KG1 (cell line): ENCODE results near the gene SART1.

Experiments used
- DNase-seq: peaks from one replicate; lab custom pipeline; 2025; lab: John Stamatoyannopoulos, UW

Gene SART1

GRCh38 chr11:65967329-65967934 lies 5.9 kb downstream of the SART1 start:
- no peak for DNase-seq

GRCh38 chr11:65968600-65969482 lies 7.3 kb downstream of the SART1 start:
- no peak for DNase-seq

DNA sequence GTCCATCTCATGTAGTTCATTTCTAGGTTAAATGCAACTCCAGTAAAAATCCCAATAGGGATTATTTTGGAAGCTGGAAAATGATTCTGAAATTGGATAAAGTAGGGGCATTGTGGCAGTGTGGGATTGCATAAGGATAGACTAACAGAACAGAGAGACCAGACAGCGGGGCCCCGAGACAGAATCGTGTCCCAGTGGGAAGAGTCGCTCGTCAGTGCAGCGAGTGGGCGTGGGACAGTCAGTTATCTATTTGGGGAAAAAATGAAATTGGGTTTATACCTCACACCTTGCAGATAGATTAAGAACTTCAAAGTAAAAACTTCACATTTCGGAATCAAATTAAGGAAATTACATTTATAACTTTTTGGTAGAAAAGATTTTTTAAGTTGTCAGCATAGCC lies 10.6 kb downstream of the SART1 start:
- DNase-seq = no peak

DNA sequence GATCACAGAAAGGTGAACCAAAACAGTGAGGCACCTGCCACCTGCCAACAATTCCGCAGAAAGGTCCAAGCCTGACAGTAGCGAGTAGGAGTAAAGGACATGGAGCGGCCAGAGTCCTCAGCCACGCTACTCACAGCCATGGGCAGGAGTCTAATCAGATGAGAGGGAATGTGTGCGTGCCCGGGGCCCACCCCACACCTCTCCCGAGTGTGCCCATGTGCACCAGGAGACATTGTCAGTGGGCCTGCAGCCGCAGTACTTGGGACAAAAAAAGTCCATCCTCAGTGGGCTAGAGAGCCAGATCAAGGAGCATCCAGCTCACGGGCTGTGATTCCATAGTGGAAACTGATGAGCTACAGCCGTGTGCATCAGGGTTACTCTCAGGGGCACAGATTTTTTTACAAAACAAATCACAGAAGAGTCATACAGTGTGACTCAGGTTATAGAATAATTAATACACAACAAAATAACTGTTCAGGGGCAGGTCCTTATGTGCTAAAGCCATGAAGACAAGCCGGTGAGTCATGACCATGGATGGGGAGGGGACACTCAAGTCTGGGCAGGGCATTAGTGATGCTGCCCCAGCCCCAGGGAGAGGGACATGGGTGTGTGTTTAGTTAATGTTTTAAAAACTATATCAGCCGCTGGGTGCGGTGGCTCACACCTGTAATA lies 12.0 kb downstream of the SART1 start:
- DNase-seq = no peak

- DNase-seq = no peak
Observed at GRCh38 chr11:65975771-65976170, 14.2 kb downstream of the SART1 start.

GRCh38 chr11:65976216-65977176 lies 15.0 kb downstream of the SART1 start:
- no peak for DNase-seq

GRCh38 chr11:65977621-65978390 lies 16.3 kb downstream of the SART1 start:
- DNase-seq = no peak

- no peak for DNase-seq
Observed at GRCh38 chr11:65978391-65979238, 17.1 kb downstream of the SART1 start.

- DNase-seq = no peak
Observed at GRCh38 chr11:65979261-65979759, 17.8 kb downstream of the SART1 start.

- DNase-seq = no peak
Observed at GRCh38 chr11:65981101-65981740, 19.7 kb downstream of the SART1 start.

- no peak for DNase-seq
Observed at GRCh38 chr11:65981972-65982823, 20.7 kb downstream of the SART1 start.

DNA sequence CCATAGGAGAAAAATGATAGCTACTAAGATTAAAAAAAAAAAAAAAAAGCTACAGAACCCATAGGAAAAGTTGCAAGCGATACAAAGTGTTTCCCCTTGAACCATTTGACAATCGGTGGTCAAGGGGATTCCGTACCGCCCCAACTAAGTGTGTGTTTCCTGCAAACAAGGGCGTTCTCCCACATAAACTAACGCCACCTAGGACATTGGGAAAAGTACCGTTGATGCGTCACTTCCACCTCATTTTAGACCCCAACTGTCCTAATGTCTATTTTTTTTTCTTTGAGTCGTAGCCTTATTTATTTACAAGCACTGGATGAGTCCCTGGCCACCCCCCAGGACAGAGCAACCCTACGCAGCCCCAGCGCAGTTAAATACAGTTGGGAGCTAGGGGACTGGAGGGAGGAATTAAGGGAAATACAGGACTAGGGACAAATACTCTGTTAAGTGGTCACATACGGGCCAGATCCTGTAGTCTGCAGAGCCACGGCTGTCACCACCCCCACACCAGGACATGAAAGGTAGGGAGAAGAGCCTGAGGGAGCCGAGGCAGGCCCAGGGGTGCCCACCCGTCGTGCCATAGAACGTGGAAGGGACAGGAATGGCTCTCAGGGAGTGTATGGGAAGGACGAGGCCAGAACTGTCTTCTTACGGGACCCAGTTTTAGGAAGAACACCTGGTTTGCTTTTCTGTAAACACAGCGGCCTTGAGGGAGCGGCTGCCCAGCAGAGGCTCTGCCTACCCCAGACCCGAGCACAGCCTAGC lies 21.5 kb downstream of the SART1 start:
- DNase-seq = no peak

GRCh38 chr11:65983589-65983987 lies 22.1 kb downstream of the SART1 start:
- no peak for DNase-seq

DNA sequence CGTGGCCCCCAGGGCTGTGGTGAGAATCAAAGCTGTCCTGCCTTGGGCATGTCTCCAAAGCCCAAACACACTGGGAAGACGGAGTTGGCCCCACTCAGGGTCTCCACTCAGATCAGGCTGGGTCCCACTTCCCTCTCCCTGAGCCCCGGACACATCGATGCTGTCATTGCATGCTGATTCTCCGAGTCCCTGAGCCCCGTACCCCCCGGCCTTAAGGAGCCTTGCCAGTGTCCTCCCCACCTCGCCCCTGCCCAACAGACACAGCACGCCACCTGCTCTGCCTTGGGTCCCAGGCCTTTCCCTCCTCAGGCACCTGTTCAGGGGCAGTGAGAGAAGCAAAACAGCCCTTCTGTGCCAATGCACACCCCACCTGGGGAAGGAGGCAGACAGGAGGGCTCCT lies 25.8 kb downstream of the SART1 start:
- DNase-seq = no peak

DNA sequence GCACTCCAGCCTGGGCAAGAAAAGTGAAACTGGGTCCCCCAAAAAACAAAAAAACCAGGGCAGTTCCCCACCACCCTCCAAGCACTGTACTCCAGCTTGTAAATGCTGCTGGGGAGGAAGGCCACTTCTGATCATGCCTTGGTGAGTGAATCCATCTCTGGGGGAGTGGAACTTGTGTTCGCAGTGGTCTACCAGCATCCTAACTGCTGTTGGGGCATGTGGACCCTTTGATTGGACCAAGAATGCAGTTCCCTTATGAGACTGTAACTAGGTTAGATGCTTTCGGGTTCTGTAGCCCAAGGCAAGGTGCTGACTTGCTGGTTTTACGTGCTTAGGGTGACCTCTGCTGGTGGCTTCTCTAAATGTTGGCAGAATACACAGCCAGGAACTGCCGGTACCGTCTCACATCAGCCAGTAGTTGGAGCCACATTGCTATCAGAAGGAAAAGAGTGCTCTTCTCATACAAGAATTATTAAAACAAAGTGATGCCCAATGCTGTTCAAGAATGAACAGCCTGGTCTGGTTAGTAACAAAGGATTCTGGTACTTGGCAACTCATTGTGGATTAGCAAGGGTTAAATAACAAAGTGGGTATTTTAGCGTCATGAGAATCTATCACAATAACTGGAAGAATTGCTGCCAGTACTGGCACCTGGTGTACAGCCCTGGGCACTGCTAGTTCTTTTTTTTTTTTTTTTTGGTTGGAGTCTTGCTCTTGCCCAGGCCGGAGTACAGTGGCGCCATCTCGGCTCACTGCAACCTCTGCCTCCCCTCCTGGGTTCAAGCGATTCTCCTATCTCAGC lies 27.5 kb downstream of the SART1 start:
- DNase-seq = peak; percentile 94

GRCh38 chr11:65992056-65992455 lies 30.5 kb downstream of the SART1 start:
- DNase-seq = no peak

GRCh38 chr11:65997286-65997685 lies 35.8 kb downstream of the SART1 start:
- DNase-seq = no peak
